ENCODE data around the gene NHSL2. TPM values are rescaled to one million over a fixed set of nuclear protein-coding genes. Genes with fewer than 3 reads are reported as not detected.
"Not testable (repeated sequence)": the region's sequence is repeated elsewhere in the genome, so short reads cannot be mapped to it uniquely, and the experiment has no call there.

Gene NHSL2
- total RNA-seq, 4 donors from 2014 or later, result 7.6 to 30.8 (median 9.1) TPM

- Histone ChIP-seq H3K27me3 (no peaks in the 10 kb centered on the region), H3K4me3 (no peak overlapping the region), H3K36me3 (no peaks in the 10 kb centered on the region), H3K27ac (no peak overlapping the region), H3K9me3 (no peaks in the 10 kb centered on the region), H3K4me1 (no peaks in the 10 kb centered on the region)
- no peak for DNase-seq
- TF ChIP-seq POLR2A (IDR thresholded peaks at IDR 0.05), result no peak
- no peak for TF ChIP-seq CTCF (IDR thresholded peaks at IDR 0.05)
- intact Hi-C loops (cut with DNase I; ENCODE audit: low total_unique reads), result no loop called here
These were observed 43.8 kb downstream of the NHSL2 start for GRCh38 chrX:71954458-71954857.

DNA sequence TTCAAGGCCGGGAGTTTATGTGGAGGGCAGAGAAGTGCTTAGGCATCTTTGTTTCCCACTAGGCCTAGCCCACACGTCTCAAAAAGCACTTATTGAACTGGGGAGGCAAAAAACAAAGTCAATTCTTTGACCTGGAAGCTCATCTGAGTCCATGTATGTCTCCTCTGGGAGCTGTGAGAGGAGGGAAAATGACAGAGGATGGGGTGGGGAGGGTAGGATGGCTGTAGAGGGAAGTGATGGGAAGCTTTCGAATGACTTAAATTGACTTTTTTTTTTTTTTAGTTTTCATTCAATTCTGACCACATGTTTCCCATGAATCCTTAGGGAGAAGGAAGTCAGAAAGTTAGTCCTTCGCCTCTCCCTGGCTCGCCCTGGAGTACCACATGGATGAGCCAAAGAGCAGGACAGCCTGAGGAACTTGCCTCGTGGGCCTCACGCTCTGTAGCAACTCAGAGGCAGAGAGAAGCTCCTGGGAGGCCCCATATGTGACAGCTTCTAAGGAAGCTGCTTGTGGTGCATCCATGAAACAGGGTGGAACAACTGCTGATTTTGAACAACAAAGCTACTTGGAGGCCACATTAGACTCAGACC is 45.0 kb downstream of the NHSL2 start:
- Histone ChIP-seq H3K4me3 (no peak overlapping the region), H3K4me1 (no peaks in the 10 kb centered on the region), H3K36me3 (no peaks in the 10 kb centered on the region), H3K9me3 (no peaks in the 10 kb centered on the region), H3K27me3 (no peaks in the 10 kb centered on the region), H3K27ac (no peak overlapping the region)
- TF ChIP-seq POLR2A (IDR thresholded peaks at IDR 0.05) (no peak), CTCF (IDR thresholded peaks at IDR 0.05) (no peak)
- DNase-seq, result no peak
- intact Hi-C loops (cut with DNase I; ENCODE audit: low total_unique reads), result no loop called here

DNA sequence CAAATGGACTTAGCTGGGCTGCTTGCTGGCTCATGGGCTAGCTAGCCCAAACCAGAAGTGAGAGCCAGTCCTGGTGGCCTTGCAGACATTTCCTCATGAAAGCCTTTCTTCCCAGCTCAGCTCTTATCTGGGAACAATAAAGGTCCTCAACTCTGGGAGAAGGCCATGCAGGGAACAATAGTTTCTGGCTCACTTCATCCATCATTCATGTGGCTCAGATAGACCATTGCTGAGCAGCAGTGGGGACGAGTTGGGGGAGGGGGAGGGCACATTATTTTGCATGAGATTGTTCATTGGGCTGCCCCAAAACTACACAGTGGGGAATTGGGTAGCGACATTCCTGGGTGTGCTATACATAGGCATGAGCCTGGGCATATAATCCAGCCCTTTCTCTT is 47.6 kb downstream of the NHSL2 start:
- Histone ChIP-seq H3K27ac (no peak overlapping the region), H3K36me3 (no peaks in the 10 kb centered on the region), H3K9me3 (no peaks in the 10 kb centered on the region), H3K4me1 (no peaks in the 10 kb centered on the region), H3K4me3 (no peak overlapping the region), H3K27me3 (no peaks in the 10 kb centered on the region)
- intact Hi-C loops (cut with DNase I; ENCODE audit: low total_unique reads), result no loop called here
- TF ChIP-seq CTCF (IDR thresholded peaks at IDR 0.05) (no peak), POLR2A (IDR thresholded peaks at IDR 0.05) (no peak)
- no peak for DNase-seq

DNA sequence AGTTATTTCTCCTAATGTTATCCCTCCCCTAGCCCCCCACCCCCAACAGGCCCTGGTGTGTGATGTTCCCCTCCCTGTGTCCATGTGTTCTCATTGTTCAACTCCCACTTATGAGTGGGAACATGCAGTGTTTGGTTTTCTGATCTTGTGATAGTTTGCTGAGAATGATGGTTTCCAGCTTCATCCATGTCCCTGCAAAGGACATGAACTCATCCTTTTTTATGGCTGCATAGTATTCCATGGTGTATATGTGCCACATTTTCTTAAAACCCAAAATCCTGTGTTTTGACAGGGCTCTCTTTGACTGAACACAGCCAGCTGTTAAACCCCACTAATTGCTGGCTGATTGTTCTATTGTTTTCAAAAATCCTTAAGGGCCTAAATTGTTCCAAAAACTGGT is 53.5 kb downstream of the NHSL2 start:
- H3K27ac ChIP-seq; H3K9me3 ChIP-seq; DNase-seq; H3K4me3 ChIP-seq; H3K36me3 ChIP-seq; intact Hi-C loops (cut with DNase I; ENCODE audit: low total_unique reads); H3K27me3 ChIP-seq; H3K4me1 ChIP-seq: not testable (repeated sequence)

GRCh38 chrX:71974916-71975315 is 64.3 kb downstream of the NHSL2 start:
- Histone ChIP-seq H3K4me3 (no peak overlapping the region), H3K36me3 (no peaks in the 10 kb centered on the region), H3K27ac (no peak overlapping the region), H3K27me3 (no peaks in the 10 kb centered on the region), H3K9me3 (no peaks in the 10 kb centered on the region), H3K4me1 (no peaks in the 10 kb centered on the region)
- intact Hi-C loops (cut with DNase I; ENCODE audit: low total_unique reads), result no loop called here
- DNase-seq, result no peak
- TF ChIP-seq POLR2A (IDR thresholded peaks at IDR 0.05), result no peak
- no peak for TF ChIP-seq CTCF (IDR thresholded peaks at IDR 0.05)

DNA sequence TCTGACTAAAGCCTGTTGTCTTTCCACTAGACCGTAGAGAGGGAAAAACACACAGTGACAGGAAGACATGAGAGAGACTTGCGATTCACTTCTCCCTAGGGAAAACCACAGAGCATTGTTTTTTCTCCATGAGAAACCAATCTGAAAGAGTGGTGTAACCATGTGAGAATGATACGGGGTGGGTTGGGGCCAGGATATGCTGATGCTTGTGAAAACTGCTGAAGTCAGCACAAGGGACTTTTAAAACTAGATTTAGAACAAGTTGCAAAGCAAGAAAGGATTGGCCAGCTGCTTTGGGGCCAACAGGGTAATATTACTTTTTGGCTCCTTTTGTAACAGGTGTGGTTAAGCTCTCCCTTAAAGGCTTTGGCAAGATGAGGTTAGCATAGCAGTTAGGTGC is 66.1 kb downstream of the NHSL2 start:
- Histone ChIP-seq H3K9me3 (no peaks in the 10 kb centered on the region), H3K36me3 (no peaks in the 10 kb centered on the region), H3K27me3 (no peaks in the 10 kb centered on the region), H3K4me3 (no peak overlapping the region), H3K4me1 (no peaks in the 10 kb centered on the region), H3K27ac (no peak overlapping the region)
- intact Hi-C loops (cut with DNase I; ENCODE audit: low total_unique reads), result no loop called here
- no peak for DNase-seq
- TF ChIP-seq CTCF (IDR thresholded peaks at IDR 0.05), result no peak
- no peak for TF ChIP-seq POLR2A (IDR thresholded peaks at IDR 0.05)

All from uterus (tissue), 4 donors.